Activated T-cell treated with anti-CD3 and anti-CD28 coated beads for 1 hour (primary cell): ENCODE measurements around the gene ARHGEF11.

Experiments
- DNase-seq: peaks from one replicate; pipeline ENCODE4 v3.0.0-alpha.2; 2020; ENCODE audit warnings: low read depth

The ARHGEF11 gene

DNA sequence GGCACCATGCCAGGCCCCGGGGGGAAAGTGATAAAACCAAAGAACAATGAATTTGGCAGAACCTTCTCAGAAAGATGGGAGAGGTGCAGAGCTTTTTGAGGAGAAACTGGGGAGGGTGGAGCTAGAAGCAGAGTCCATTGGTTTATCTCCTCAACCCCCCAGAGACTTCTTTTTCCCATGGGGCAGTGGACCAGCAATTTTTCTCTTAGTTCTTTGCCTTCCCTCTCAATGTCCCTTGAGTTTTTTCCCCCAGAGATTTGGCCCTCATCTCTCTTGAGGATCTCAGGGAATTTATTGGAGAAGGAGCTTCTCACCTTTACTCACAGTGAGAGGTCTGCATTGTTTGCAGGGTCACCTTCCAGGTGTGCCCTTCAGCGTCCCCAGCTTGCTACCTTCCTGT lies 5.3 kb upstream of the ARHGEF11 start:
- DNase-seq = no peak

DNA sequence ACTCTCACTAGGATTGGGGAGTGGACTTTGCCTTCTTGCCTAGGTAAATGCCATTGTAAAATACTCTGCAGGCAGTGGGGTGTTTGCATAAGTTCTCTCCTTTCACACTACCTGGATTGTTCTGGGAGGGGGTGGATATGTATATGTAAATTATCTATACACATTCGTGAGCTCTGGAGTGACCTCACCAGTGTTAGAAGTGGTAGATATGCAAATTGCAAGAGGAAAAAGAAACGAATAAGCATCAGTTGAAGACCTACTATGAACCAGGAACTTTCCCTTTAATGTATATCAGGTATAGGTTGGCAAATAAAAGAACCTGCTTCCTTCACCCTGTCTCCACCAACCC lies 1.5 kb upstream of the ARHGEF11 start:
- no peak for DNase-seq

DNA sequence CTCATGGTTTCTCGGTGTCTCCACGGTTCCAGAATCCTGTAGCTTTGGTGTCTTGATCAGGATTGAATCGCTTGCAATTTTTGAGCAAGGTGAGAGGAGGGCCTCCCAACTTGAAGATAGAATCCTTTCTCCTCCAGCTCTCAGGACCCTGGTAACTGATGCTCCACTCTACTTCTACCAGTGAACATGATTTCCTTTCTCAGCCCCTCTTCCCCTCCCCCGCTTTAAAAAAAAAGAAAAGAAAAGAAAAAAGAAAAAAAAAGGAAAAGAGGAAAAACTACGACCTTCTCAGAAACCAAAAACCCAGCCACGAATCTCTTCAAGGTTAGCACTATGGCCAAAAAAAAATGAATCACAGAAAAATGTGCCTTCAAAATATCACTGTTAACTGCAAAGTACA lies 1.2 kb downstream of the ARHGEF11 start:
- no peak for DNase-seq

DNA sequence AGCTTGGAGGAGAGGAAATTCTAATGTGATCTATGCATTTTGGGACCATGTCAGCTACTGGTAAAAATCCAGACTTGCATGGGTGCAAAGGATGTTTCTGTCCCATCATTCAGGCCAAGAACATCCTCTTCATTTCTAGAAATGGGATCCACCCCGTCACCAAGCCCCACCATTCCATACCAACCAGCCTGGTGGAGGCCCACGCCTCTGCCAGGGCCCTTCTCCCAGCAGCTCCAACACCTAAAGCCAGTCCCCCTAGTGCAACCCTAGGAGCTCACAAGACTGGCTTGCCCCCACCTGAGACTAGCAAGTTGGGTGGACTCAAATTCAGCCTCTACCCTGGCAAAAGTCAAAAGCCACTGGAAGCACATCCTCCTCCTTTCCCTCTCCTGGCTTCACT lies 1.9 kb downstream of the ARHGEF11 start:
- no peak for DNase-seq

DNA sequence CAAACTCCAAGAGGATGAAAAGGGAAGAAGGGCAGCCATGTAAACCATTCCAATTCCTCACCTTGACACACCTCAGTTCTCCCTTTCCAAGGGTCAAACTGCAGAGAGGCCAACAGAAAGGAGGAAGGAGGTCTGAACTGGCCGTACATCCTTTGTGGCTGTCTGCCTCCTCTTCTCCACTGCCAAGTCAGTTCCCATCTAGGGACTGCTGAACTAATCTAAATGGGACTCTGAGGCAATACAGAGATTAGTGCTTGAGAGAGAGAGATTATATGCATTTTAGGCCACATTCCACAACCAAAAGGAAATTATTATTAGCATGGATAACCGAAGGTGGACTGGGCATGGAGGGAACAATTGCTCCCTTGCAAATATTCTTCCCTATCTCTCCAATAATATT lies 2.7 kb downstream of the ARHGEF11 start:
- no peak for DNase-seq

DNA sequence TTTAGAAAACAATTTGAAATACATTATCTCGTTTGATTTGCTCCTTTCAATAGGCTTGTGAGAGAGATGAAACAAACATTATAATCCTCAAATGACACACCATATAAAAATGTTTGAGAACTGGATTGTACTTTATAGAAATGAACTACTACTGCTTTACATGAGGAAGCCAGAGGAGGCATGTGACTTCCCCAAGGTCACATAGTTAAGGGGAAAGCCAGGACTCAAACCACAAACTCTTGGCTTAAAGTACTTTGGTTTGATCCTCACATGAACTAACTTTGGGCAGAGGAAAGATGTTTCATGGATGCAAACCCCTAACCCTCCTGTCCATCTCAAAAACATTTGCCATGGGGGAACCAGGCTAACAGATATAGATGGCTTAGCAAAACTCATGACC lies 4.7 kb downstream of the ARHGEF11 start:
- DNase-seq = no peak

DNA sequence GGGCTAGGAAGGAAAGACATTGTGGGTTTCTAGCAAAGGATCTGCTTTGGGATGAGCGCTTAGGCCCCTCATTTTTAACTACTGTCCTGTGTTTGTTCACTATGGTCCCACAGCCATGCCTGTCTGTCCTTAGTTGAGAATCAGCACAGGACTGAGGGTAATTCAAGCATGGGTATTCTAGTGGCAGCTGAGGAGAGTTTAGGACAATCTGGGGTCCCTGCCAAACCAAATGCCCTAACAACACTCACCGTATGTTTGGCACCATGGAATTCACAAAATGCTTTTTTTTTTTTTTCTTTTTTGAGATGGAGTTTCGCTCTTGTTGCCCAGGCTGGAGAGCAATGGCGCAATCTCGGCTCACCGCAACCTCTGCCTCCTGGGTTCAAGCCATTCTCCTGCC lies 10.4 kb downstream of the ARHGEF11 start:
- no peak for DNase-seq

DNA sequence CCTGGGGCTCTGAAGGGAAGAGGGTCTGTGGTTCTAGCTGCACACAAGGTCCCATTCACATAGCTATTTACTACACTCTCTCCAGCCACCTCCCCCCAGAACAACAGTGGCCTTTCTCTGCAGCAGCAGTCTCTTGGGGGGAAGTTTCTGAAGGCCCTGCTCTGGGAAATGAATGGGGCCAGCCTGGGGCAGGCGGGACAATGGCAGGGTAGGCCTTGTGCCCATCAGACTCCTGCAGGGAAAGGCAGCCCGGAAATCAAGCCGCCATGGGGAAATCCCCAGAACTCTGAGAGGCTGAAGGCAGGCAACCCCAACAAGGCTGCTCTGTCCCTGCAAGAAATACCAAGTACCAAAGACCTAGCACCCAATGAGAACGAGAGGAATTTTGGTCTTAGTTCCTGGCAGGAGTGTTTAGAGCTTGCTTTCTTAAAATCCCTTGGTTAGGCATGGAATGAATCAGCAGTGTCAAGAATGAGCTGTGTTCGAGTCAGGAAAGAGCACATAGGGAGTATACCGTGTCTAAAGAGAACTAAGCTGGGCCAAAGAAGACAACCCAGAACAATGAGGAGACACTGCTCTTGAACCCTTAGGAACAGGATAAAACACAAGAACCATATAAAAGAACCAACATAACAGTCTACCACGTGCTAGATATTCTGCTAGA lies 11.3 kb downstream of the ARHGEF11 start:
- no peak for DNase-seq

DNA sequence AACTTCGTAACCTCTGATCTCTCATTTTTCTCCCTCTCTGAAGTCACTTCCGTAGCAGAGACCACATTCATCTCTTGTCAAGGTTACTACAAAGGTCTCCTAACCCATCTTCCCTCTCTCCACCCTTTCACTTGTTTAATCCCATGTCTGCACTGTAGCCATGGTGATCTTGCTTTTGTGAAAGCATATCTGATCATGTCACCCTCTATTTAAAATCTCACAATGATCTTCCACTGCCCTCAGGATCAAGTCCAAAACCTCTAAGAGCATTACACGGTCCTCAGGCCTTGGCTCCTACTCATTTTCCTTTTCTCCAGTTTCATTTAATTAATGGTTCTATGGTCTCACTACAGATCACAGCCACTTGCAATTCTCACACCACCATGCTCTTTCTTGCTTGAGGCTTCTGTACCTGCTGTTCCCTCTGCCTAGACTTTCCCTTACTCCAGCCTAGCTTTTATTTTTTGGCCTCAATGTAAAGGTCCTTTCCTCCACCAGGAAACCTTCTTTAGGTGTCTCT lies 12.1 kb downstream of the ARHGEF11 start:
- no peak for DNase-seq

DNA sequence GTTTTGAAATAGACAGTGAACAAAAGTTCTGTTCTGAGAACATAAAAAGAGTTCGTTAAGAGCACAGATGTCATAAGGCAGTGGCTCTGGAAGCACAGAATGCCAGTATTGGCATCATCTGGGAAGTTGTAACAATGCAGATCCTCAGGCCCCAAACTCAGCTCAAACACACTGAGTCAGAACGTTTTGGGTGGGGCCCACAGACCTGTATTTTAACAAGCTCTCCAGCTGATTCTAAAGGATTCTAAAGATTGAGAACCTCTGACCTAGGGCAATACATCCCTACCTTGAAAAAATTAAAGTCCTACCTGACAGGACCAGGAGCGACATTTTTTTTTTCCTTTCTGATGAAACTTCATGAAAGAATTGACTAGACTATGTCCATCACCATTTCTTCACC lies 13.2 kb downstream of the ARHGEF11 start:
- DNase-seq = no peak

DNA sequence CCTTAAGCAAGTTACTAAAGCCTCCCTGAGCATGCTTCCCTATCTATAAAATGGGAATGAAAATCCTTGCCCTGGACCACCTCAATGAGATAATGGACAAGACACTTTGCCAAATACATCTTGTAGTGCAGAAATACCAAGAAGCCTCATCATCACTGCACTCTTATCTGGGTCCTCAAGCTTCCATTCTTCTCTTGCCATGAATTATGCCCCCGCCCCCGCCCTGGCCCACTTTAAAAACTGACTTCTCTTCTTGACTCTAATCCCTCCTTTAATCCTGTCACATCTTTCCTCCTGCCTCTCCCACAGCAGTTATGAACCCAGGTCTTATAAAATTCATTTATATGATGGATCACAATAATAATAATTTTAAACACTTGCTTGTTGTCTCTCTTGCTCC lies 14.8 kb downstream of the ARHGEF11 start:
- DNase-seq = no peak

DNA sequence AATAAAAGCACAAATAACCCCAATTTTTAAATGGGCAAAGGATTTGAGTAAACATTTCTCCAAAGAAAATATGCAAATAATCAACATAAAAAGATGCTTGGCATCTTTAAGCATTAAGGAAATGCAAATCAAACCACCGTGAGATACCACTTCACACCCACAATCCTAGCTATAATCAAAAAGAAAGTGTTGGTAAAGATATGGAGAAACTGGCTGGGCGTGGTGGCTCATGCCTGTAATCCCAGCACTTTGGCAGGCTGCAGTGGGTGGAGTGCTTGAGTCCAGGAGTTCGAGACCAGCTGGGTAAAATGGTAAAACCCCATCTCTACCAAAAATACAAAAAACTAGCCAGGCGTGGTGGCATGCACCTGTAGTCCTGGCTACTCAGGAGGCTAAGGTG lies 16.9 kb downstream of the ARHGEF11 start:
- DNase-seq = no peak

DNA sequence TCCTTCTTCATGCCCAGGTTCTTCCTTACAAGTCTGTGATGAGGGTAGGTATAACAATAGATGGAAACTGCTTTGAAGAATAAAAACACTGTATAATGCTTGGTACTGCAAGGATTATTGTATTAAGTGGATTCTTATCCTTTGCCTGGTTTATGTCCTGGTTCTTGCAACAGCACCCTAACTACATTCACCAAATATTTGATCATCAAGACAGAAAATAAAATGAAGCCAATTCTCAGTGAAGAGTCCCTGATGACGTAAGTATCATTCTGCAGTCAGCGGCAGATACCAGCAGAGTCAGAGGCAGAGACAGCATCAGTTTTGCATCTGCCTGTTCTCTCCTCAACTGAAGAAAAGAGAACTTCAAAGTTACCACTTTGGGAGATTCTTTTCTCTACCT lies 19.7 kb downstream of the ARHGEF11 start:
- no peak for DNase-seq

DNA sequence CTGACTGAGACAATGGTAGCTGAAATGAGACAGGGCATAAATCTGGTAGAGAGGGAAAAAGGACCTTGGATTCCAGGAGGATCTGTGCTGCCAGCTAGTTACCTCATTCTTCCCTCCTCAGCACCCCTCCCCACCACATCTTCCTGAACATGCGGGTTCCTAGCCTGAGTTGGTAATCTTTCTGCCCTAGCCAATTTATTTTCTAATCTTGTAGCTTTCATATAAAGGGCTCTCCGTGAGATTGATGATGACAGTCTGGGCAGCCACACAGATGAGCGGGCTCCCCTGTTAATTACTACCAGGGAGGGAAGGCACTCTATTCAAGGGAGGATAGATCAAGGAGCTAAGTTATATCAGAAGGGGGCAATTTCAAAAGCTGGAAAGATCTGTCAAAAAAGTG lies 20.2 kb downstream of the ARHGEF11 start:
- no peak for DNase-seq

DNA sequence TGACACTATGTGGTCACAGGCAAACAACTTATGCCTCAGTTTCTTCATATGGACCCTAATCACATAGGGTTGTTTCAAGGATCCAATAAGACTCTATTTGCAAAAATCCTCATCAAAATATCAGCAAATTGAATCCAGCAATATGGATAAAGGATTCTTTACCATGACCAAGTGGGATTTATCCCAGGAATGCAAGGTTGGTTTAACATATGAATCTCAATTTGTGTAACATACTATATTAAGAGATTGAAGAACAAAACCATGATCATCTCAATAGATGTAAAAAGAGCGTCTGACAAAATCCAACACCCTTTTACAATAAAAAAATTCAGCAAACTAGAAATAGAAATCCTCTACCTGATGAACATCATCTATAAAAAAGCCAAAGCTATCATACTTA lies 23.9 kb downstream of the ARHGEF11 start:
- DNase-seq = no peak

DNA sequence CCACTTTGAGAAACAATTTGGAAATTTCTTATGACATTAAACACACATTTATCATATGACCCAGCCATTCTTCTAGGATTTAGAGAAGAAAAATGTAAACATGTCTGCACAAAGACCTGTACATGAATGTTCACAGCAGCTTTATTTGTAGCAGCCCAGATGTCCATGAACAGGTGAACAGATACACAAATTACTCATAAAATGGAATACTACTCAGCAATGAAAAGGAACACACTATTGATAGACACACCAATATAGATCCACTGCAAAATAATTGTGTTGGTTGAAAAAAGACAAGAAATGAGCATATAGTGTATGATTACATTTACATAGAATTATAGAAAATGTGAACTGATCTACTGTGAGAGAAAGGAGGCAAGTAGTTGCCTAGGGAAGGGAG lies 26.1 kb downstream of the ARHGEF11 start:
- no peak for DNase-seq

DNA sequence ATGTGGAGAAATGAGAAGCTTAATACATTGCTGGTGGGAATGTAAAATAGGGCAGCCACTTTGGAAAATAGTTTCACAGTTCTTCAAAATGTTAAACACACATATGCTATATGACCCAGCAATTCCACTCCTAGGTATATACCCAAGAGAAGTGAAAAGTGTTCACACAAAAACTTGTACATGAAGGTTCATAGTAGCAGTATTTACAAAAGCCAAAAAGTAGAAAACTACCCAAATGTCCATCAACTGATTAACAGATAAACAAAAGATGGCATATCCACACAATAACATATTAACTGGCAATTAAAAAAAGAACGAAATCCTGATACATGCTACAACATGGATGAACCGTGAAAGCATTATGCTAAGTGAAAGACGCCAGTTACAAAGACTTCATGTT lies 33.7 kb downstream of the ARHGEF11 start:
- no peak for DNase-seq

DNA sequence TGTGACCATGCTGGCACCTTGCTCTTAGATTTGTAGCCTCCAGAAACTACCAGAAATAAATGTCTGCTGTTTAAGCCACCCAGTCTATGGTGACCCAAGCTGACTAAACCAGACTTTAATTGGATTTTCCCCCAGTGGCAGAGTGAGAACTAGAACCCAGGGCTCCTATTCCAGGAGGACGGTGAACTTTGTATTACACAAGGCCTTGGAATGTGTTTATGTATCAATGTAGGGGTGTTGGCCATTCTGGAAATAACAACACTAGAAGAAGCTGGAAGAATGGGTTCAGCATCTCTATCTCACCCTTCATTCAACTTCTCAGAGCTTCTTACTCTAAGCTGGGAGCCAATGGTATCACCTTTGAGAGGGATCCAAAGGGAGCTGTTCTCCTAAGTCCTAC lies 37.0 kb downstream of the ARHGEF11 start:
- DNase-seq = no peak

DNA sequence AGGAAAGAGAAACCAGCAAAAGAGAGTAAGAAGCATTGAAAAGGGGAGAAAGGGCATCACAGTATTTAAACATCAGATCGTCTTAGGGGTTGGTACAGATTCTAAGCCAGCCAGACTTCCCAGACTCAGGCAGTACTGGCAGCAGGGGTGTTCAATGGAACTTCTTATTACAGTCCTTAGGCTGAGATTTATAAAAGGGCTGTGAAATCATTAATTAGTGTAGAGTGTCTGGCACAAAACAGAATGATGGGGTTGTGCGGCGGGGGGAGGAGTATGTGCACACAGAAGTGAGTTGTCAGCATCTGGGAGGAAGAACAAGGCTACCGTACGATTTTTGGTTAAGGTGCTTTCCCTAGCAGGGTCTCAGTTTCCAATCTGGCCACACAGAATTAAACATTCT lies 38.2 kb downstream of the ARHGEF11 start:
- DNase-seq = no peak

DNA sequence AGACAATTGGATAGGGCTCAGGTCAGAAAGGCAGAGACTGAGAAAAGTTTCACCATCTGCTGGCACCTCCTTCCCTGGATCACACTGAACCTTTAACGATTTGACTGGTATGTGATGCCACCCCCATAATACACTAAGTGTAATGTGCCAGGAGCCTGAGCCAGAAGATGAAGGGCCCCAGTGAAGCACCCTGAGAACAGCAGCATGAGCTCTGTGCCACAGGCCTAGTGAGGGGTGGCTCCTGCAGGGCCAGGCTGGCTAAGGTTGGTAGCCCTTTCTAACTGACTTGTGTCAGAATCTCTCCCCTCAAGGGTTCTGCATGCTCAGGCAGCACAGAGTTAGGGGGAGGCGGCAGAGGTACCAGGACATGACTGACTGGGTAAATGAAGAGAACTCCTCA lies 38.9 kb downstream of the ARHGEF11 start:
- no peak for DNase-seq

DNA sequence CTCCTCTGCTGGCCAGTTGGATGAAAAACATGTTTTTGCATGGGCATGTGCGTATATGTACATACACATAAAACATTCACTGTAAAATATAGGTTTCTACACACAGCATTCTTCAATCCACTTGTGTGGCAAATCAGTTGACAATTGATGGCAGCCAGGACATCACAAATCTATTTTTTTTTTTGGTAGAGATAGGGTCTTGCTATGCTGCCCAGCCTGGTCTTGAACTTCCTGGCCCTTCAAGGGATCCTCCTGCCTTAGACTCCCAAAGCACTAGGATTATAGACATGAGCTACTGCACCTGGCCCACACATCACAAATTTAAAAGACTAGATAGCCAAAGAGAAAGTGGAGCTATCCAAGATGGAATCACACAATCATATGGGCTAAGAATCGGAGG lies 39.6 kb downstream of the ARHGEF11 start:
- no peak for DNase-seq

DNA sequence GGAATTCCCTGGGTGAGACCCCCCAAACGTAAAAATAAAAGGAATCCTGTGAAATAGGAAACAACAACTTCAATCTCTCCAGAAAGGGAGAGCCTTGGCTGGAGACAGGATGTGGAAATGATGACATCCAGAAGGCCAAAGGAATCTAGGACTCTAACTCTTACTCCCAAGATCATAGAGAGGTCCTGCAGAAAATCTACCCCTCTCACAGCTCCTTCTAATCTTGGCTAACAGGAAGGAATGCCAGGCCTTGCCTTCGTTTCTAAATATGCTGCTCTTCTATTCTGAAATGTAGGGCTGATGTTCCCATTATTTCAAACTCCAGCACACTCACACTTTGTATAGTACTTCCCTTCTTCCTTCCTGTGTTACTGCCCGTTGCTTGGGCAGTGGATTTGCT lies 40.7 kb downstream of the ARHGEF11 start:
- no peak for DNase-seq

DNA sequence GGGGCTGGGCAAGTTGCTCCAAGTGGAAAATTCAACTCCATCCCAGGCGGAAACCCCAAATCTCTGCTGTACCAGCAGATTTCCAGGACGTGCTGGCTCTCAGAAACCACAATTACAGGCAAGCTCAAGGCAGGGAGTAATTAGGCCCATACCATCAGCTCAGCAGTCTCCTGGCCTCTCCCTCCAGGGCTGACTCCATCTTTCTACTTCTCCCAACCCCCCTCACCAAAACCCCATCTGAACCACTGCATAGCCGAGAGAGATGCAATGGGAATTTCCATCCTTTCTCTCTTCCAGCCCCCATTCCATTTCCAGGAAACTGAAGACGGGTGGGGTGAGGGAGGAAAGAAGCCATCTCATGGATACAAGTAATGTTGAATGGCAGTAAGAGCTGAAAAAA lies 41.2 kb downstream of the ARHGEF11 start:
- no peak for DNase-seq

DNA sequence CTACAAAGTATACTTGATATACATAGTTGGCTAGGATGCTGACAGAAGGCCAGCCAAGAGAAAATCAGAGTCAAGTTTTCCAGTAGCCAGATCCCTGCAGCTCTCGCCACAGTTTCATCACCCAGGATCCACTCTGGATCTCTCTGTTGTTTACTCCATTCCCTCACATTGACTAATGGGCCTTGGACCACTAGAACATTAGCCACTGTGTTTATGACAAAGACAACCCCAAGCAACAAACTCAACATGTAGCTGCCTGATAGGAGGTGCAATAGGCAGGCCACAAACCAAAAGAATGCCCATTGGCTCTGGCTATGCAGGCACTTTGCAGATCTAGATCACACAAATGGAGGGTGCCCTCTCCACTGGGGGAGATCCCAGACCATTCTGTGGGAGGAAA lies 44.2 kb downstream of the ARHGEF11 start:
- no peak for DNase-seq

DNA sequence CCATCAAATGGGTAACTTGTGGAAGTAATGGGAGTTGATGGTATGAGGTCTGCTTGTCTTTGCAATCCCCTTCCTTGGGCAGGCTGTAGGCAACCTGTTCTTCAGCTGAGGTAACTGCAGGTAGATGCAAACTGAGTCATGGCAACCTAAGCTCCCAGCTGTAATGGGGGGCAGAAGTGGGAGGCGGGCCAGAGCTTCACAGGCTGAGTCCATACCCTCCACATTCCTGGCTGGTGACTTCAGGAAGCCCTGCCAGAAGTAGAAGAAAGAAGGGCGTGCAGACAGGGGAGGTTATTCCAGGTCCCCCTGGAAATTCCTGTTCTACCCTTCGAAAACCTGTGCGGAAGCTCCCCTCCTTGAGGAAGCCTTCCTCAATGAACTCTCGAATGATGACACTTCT lies 44.9 kb downstream of the ARHGEF11 start:
- no peak for DNase-seq
